NB4 (cell line): ENCODE results near the gene GJA1.

Experiments used
- CTCF ChIP-seq: IDR thresholded peaks from one replicate; pipeline ENCODE4 v1.5.1; 2012; ENCODE audit warnings: low read depth, low read length
- MAX ChIP-seq: IDR thresholded peaks from 2 replicates; pipeline ENCODE4 v1.6.1; 2011; ENCODE audit warnings: low read depth, low read length
- MYC ChIP-seq: IDR thresholded peaks from 2 replicates; pipeline ENCODE4 v1.6.1; 2011; ENCODE audit warnings: low read depth, low read length
- POLR2A ChIP-seq: IDR thresholded peaks from 2 replicates; pipeline ENCODE4 v1.6.1; 2011; ENCODE audit warnings: mild to moderate bottlenecking; ENCODE audit not compliant: insufficient read length; ENCODE audit errors: extremely low read depth

DNA sequence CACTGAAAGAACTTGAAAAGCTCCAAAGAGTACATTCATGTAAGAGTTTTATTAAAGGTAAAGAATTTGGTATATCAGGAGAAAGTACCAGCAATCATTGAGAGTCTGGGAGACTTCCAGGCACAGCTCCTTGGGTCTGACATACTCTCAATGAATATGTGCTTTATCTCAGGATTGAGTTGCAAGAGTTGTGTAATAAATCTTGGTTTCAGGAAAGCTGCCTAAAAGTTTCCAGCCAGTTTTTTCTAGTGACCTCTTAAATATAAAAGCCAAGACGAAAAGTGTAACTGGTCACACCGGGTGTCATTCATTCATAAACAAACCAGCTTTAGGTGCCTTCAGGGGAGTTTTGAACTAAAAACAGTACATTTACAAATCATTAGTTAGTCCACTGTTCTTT lies 21.6 kb upstream of the GJA1 start:
- TF ChIP-seq MYC (no peak), CTCF (no peak), POLR2A (no peak), MAX (no peak)
